Ishikawa (cell line): ENCODE data around the gene PPP3R2.

Source experiments
- CEBPB ChIP-seq: IDR thresholded peaks from 2 replicates; pipeline ENCODE4 v1.6.1; 2012
- CREB1 ChIP-seq: IDR thresholded peaks from 2 replicates; pipeline ENCODE4 v1.6.1; 2012; ENCODE audit warnings: low read depth
- EP300 ChIP-seq: IDR thresholded peaks from 2 replicates; pipeline ENCODE4 v1.6.1; 2012; ENCODE audit warnings: borderline replicate concordance
- FOXM1 ChIP-seq: IDR thresholded peaks from 2 replicates; pipeline ENCODE4 v1.6.1; 2012; ENCODE audit warnings: low read depth, borderline replicate concordance
- MAX ChIP-seq: IDR thresholded peaks from 2 replicates; pipeline ENCODE4 v1.6.1; 2012
- RAD21 ChIP-seq: IDR thresholded peaks from 2 replicates; pipeline ENCODE4 v1.6.1; 2012; ENCODE audit warnings: low read depth
- TCF12 ChIP-seq: IDR thresholded peaks from 2 replicates; pipeline ENCODE4 v1.6.1; 2012; ENCODE audit warnings: low read depth
- USF1 ChIP-seq: IDR thresholded peaks from 2 replicates; pipeline ENCODE4 v1.6.1; 2012
- YY1 ChIP-seq: IDR thresholded peaks from 2 replicates; pipeline ENCODE4 v1.6.1; 2012; ENCODE audit warnings: low read depth
- ZBTB7A ChIP-seq: IDR thresholded peaks from 2 replicates; pipeline ENCODE4 v1.6.1; 2012; ENCODE audit warnings: low read depth

GRCh38 chr9:101594796-101595195, at the start of gene PPP3R2:
- TF ChIP-seq TCF12 (no peak), CREB1 (no peak), MAX (no peak), EP300 (no peak), RAD21 (no peak), ZBTB7A (no peak), FOXM1 (no peak), USF1 (no peak), CEBPB (no peak), YY1 (no peak)
